Adipocyte (in vitro differentiated cells): Measurements from ENCODE around the gene ITGB3.
"Not testable (repeated sequence)": the region's sequence is repeated elsewhere in the genome, so short reads cannot be mapped to it uniquely, and the experiment has no call there.

Experiments used
- DNase-seq: peaks from one replicate; pipeline ENCODE4 v3.0.0-alpha.2; 2015; ENCODE audit warnings: low read depth
- H3K27me3 ChIP-seq: replicated peaks from 2 replicates; pipeline ENCODE4 v1.7.0; 2013; ENCODE audit warnings: mild to moderate bottlenecking, low read length, moderate library complexity; ENCODE audit not compliant: control insufficient read depth, insufficient read depth
- H3K36me3 ChIP-seq: 2 replicates; pipeline ENCODE4 v1.7.0; 2013; ENCODE audit warnings: low read length, mild to moderate bottlenecking, moderate library complexity; ENCODE audit not compliant: control insufficient read depth, insufficient read depth, severe bottlenecking
- H3K4me1 ChIP-seq: 2 replicates; pipeline ENCODE4 v1.7.0; 2013; ENCODE audit warnings: mild to moderate bottlenecking, low read length, moderate library complexity; ENCODE audit not compliant: control insufficient read depth, insufficient read depth
- H3K4me3 ChIP-seq: 2 replicates; pipeline ENCODE4 v1.7.0; 2013; ENCODE audit warnings: mild to moderate bottlenecking, low read length, moderate library complexity
- H3K9ac ChIP-seq: 2 replicates; pipeline ENCODE4 v1.7.0; 2013; ENCODE audit warnings: mild to moderate bottlenecking, low read length, moderate library complexity
- H3K9me3 ChIP-seq: 2 replicates; pipeline ENCODE4 v1.7.0; 2013; ENCODE audit warnings: mild to moderate bottlenecking, low read length, moderate library complexity; ENCODE audit not compliant: control insufficient read depth

Gene ITGB3

GRCh38 chr17:47269561-47270280, 16.1 kb downstream of the ITGB3 start:
- not testable (repeated sequence) for DNase-seq, H3K9me3 ChIP-seq, H3K9ac ChIP-seq, H3K36me3 ChIP-seq, H3K4me3 ChIP-seq, H3K27me3 ChIP-seq
- peaks cover 29% of the 10 kb centered on the region for H3K4me1 ChIP-seq

- Histone ChIP-seq H3K4me3 (no peak overlapping the region), H3K27me3 (no peaks in the 10 kb centered on the region), H3K9me3 (no peaks in the 10 kb centered on the region), H3K4me1 (peaks cover 36% of the 10 kb centered on the region), H3K36me3 (no peaks in the 10 kb centered on the region), H3K9ac (no peak overlapping the region)
- no peak for DNase-seq
Observed at GRCh38 chr17:47270946-47271705, 17.5 kb downstream of the ITGB3 start.

DNA sequence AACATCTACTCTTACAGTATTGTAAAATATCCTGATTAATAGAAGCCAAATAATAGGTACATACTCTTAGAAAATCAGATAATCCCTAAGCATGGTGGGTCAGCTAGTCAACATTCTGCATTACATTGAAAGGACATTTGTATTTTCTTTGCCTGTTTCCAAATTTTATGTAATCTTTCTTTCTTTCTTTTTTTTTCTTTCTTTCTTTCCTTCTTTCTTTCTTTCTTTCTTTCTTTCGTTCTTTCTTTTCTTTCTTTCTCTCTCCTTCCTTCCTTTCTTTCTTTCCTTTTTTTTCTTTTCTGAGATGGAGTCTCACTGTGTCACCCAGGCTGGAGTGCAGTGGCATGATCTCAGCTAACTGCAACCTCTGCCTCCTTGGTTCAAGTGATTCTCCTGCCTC, 18.9 kb downstream of the ITGB3 start:
- Histone ChIP-seq H3K9me3 (no peaks in the 10 kb centered on the region), H3K27me3 (no peaks in the 10 kb centered on the region), H3K4me3 (no peak overlapping the region), H3K4me1 (peaks cover 37% of the 10 kb centered on the region), H3K36me3 (no peaks in the 10 kb centered on the region), H3K9ac (no peak overlapping the region)
- no peak for DNase-seq

GRCh38 chr17:47273245-47273644, 19.6 kb downstream of the ITGB3 start:
- Histone ChIP-seq H3K4me3 (no peak overlapping the region), H3K27me3 (no peaks in the 10 kb centered on the region), H3K36me3 (no peaks in the 10 kb centered on the region), H3K4me1 (peaks cover 34% of the 10 kb centered on the region), H3K9me3 (no peaks in the 10 kb centered on the region), H3K9ac (no peak overlapping the region)
- DNase-seq: no peak

DNA sequence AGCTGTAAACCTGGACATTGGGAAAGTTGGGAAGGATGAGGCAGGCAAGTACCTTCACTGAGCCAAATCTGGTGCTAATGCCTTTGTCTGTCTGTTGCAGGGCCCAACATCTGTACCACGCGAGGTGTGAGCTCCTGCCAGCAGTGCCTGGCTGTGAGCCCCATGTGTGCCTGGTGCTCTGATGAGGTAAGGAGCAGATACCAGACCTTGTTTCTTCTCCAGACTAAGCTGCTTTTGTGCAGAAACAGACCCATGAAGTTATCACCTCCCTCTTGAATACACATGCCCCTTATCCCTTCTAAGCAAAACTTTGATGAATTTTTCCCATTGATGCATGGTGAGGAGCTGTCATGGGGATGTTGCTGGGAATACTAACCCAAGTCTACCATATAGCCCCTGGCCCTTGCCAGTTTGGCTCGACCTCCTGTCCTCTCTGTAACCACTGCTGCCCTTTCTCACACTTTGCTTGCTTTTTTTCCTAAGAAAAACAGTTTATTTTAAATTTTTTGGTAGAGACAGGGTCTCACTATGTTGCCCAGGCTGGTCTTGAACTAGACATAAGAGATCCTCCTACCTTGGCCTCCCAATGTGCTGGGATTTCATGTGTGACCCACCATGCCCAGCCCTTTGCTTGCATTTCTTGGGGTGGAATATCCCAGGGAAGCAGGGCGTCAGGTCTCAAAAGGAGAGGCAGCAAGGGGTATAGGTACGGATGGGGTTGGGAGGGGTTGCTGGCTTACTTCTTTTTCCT, 20.9 kb downstream of the ITGB3 start:
- Histone ChIP-seq H3K4me1 (peaks cover 46% of the 10 kb centered on the region), H3K9me3 (no peaks in the 10 kb centered on the region), H3K9ac (no peak overlapping the region), H3K4me3 (no peak overlapping the region), H3K27me3 (no peaks in the 10 kb centered on the region), H3K36me3 (no peaks in the 10 kb centered on the region)
- DNase-seq: no peak

- DNase-seq: peak; percentile 94
- no peaks in the 10 kb centered on the region for H3K27me3 ChIP-seq
- no peak overlapping the region for H3K4me3 ChIP-seq
- no peaks in the 10 kb centered on the region for H3K9me3 ChIP-seq
- peaks cover 52% of the 10 kb centered on the region for H3K4me1 ChIP-seq
- peak overlapping the region; percentile 45 for H3K9ac ChIP-seq
- no peaks in the 10 kb centered on the region for H3K36me3 ChIP-seq
Observed at GRCh38 chr17:47275245-47275984, 21.8 kb downstream of the ITGB3 start.

- H3K9ac ChIP-seq: peak overlapping the region; percentile 45
- no peaks in the 10 kb centered on the region for H3K36me3 ChIP-seq
- no peak overlapping the region for H3K4me3 ChIP-seq
- peak; percentile 24 for DNase-seq
- peaks cover 55% of the 10 kb centered on the region for H3K4me1 ChIP-seq
- no peaks in the 10 kb centered on the region for H3K27me3 ChIP-seq
- no peaks in the 10 kb centered on the region for H3K9me3 ChIP-seq
Observed at GRCh38 chr17:47276444-47276843, 22.8 kb downstream of the ITGB3 start.

- H3K9me3 ChIP-seq: no peaks in the 10 kb centered on the region
- H3K4me1 ChIP-seq: peaks cover 55% of the 10 kb centered on the region
- no peaks in the 10 kb centered on the region for H3K27me3 ChIP-seq
- DNase-seq: peak; percentile 87
- H3K4me3 ChIP-seq: no peak overlapping the region
- no peaks in the 10 kb centered on the region for H3K36me3 ChIP-seq
- H3K9ac ChIP-seq: no peak overlapping the region
Observed at GRCh38 chr17:47276868-47277267, 23.2 kb downstream of the ITGB3 start.

DNA sequence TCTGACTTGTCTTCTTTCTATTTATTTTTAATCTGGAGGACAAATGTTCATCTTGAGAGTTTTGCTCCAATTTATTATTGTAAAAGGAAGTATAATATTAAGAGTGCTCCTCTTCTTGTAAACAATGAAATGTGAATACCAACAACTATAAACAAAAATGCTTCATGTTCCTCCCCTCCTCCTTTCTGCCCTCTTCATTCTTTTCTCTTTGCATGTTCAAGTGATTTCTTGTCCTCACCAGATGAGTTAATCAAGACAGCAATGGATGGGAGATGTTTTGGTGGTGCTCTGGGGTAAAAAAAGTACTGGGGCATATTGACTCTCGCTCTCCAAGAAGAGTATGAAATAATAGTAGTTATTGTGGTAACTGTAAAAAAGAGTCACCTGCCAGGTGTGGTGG, 24.3 kb downstream of the ITGB3 start:
- peak; percentile 41 for DNase-seq
- Histone ChIP-seq H3K36me3 (no peaks in the 10 kb centered on the region), H3K4me3 (no peak overlapping the region), H3K9ac (no peak overlapping the region), H3K4me1 (peaks cover 55% of the 10 kb centered on the region), H3K9me3 (no peaks in the 10 kb centered on the region), H3K27me3 (no peaks in the 10 kb centered on the region)

DNA sequence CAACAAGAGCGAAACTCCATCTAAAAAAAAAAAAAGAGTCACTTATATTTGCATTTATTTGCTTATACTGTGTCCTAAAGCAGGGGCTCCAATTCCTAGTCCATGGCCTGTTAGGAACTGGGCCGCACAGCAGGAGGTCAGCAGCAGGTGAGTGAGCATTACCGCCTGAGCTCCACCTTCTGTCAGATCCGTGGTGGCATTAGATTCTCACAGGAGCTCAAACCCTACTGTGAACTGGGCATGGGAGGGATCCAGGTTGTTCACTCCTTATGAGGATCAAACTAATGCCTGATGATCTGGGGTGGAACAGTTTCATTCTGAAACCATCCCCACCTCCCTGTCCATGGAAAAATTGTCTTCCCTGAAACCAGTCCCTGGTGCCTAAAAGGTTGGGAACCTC, 24.9 kb downstream of the ITGB3 start:
- Histone ChIP-seq H3K4me1 (peaks cover 55% of the 10 kb centered on the region), H3K4me3 (peak overlapping the region; percentile 63), H3K27me3 (no peaks in the 10 kb centered on the region), H3K36me3 (no peaks in the 10 kb centered on the region), H3K9me3 (no peaks in the 10 kb centered on the region), H3K9ac (peak overlapping the region; percentile 48)
- no peak for DNase-seq
